Subcutaneous abdominal adipose tissue (tissue), 5 donors: ENCODE data around the gene FCER1A.
"Not testable (repeated sequence)": the region's sequence is repeated elsewhere in the genome, so short reads cannot be mapped to it uniquely, and the experiment has no call there.

Source experiments
- H3K27ac ChIP-seq: one replicate; pipeline ENCODE4 v1.7.0; 2013; ENCODE audit warnings: low read depth, mild to moderate bottlenecking, inconsistent platforms, low read length, moderate library complexity
- H3K27me3 ChIP-seq, 5 donors: one replicate each; pipeline ENCODE4 v1.7.0; 2013; ENCODE audit warnings: low read length in 5 of 5, inconsistent platforms in 1 of 5; ENCODE audit not compliant: control insufficient read depth in 5 of 5, insufficient read depth in 4 of 5
- H3K36me3 ChIP-seq, 5 donors: one replicate each; pipeline ENCODE4 v1.7.0; 2013; ENCODE audit warnings: low read length in 5 of 5; ENCODE audit not compliant: control insufficient read depth in 5 of 5, insufficient read depth in 5 of 5
- H3K4me1 ChIP-seq, 5 donors: one replicate each; pipeline ENCODE4 v1.7.0; 2013; ENCODE audit warnings: low read length in 5 of 5, mild to moderate bottlenecking in 3 of 5, moderate library complexity in 1 of 5; ENCODE audit not compliant: control insufficient read depth in 5 of 5, insufficient read depth in 5 of 5
- H3K4me3 ChIP-seq, 5 donors: one replicate each; pipeline ENCODE4 v1.7.0; 2013; ENCODE audit warnings: low read length in 5 of 5, low read depth in 1 of 5
- H3K9ac ChIP-seq, 5 donors: one replicate each; pipeline ENCODE4 v1.7.0; 2013; ENCODE audit warnings: low read length in 5 of 5, mild to moderate bottlenecking in 4 of 5, moderate library complexity in 3 of 5
- H3K9me3 ChIP-seq, 5 donors: one replicate each; pipeline ENCODE4 v1.7.0; 2013; ENCODE audit warnings: low read length in 5 of 5; ENCODE audit not compliant: control insufficient read depth in 5 of 5
- donor health status: healthy.
- donor health status: healthy.
- donor health status: healthy.
- donor health status: healthy.
- donor health status: healthy.

Gene FCER1A

DNA sequence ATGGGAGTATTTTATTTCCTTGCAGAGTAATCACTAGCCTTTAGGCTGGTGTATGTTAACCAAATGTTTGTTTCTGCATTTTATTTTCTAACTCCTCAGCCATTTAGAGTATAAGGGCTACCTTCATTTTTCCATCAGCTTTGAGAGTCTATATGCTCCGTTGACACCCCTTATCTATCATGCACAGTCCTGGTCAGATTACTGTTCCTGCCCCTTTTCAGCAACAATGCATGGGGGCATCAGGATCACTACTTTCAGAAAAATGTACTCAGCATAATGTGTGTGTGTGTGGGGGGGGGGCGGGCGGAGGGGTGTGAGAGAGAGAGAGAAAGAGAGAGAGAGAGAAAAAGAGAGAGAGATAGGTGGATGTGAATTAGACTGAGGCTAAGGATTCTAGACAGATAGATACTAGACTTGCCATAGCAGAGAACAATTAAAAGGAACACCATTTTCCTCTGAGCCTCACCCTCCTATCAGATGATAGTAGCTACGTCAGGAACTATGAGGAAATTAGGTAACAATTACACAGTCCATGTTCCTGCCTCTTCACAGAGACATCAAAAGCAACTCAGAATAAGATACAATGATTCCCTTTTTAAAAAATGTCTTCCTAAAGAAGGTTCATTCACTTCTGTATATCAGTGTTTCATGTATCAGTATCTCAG lies 40.8 kb downstream of the FCER1A start:
- no peak overlapping the region for H3K9ac ChIP-seq

GRCh38 chr1:159349374-159349773 lies 47.2 kb downstream of the FCER1A start:
- H3K36me3 ChIP-seq, H3K9me3 ChIP-seq, H3K4me3 ChIP-seq, H3K9ac ChIP-seq, H3K27ac ChIP-seq, H3K27me3 ChIP-seq, H3K4me1 ChIP-seq: not testable (repeated sequence)

More for the DNA sequence above, 40.8 kb downstream of the FCER1A start:
- H3K4me1 ChIP-seq: no peaks in the 10 kb centered on the region
- no peaks in the 10 kb centered on the region for H3K36me3 ChIP-seq
- H3K27ac ChIP-seq: no peak overlapping the region
- H3K4me3 ChIP-seq: no peak overlapping the region
- no peaks in the 10 kb centered on the region for H3K27me3 ChIP-seq
- no peaks in the 10 kb centered on the region for H3K9me3 ChIP-seq

GRCh38 chr1:159352436-159352835 lies 50.3 kb downstream of the FCER1A start:
- Histone ChIP-seq H3K27ac (no peak overlapping the region), H3K27me3 (no peaks in the 10 kb centered on the region), H3K9ac (no peak overlapping the region), H3K4me1 (no peaks in the 10 kb centered on the region), H3K36me3 (no peaks in the 10 kb centered on the region), H3K4me3 (no peak overlapping the region), H3K9me3 (peaks cover 0 to 3% (median 0%) of the 10 kb centered on the region in 5 donors)
